GM21381 (cell line): ENCODE measurements around the gene SGSM2.

Experiments used
- ATAC-seq: cut with Tn5 transposase; IDR thresholded peaks from one replicate; pipeline ENCODE4 v1.9.1; 2021; ENCODE audit warnings: mild to moderate bottlenecking, moderate library complexity; ENCODE audit not compliant: unreplicated experiment

SGSM2 gene

DNA sequence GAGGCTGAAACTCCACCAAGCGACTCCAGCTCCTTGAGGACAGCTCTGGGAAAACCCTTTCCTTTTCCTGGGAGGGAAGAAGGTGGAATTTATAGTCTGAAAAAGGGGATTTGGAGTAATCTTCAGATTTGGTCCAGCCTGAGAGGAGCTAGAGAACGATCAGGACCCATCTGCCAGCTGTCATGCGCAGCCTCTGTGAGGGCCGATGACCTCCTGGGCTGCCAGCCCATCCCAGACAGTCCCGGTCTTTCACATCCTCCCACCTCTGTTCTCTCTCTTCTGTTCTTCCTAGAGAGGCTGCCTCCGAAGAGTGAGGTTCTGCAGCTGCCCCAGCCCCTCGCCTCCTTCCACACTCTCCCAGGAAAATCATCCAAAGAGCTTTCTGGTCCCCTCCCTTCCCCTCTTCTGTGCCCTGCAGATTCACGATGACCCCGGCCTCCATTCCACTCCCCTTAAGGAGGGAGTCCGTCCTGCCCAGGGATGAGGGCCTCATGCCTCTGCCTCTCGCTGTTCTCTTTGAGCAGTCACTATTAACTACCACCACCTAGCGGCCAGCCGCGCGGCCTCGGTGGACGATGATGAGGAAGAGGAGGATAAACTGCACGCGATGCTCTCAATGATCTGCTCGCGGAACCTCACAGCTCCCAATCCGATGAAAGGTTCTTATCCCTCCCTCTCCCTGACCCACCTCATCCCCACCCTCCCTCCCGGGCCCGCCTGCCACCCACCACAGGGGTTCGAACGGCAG is 29.6 kb downstream of the SGSM2 start:
- no peak for ATAC-seq

DNA sequence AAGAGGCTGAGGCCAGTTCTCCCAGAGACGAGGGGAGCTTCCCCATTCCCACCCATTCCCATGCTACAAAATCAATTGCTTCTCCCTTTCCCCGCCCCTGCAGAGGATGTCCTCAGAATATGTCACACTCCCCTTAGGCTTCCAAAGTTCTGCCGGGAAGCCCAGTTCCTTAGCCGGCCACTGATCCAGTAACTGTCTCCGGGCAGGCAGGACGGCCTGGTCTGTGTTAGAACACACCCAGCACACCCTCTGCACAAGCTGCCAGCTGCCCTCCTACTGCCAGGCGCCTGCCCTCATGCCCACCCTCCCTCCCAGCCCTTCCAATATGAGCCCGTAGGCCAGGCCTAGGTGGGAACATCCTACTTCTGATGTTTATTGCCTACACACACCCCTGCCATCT is 31.1 kb downstream of the SGSM2 start:
- no peak for ATAC-seq

DNA sequence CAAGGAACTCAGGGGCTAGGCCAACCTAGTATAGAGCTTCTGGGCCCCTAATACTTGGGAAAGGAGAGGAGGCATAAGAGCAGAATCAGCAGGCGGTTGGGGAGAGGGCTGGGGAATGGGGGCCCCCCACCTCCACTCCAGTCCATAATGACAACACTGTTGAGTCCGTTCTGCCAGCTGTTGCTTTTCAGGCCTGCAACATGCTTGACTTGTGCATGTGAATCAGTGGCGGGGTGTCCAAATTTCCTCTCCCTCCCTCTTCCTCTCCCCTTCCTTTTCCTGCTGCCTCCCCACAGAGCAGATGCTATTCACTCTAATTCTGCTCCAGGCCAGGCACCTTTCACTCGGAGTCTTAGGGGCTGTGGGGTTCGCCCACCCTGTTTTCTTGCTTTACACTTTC is 31.7 kb downstream of the SGSM2 start:
- no peak for ATAC-seq

DNA sequence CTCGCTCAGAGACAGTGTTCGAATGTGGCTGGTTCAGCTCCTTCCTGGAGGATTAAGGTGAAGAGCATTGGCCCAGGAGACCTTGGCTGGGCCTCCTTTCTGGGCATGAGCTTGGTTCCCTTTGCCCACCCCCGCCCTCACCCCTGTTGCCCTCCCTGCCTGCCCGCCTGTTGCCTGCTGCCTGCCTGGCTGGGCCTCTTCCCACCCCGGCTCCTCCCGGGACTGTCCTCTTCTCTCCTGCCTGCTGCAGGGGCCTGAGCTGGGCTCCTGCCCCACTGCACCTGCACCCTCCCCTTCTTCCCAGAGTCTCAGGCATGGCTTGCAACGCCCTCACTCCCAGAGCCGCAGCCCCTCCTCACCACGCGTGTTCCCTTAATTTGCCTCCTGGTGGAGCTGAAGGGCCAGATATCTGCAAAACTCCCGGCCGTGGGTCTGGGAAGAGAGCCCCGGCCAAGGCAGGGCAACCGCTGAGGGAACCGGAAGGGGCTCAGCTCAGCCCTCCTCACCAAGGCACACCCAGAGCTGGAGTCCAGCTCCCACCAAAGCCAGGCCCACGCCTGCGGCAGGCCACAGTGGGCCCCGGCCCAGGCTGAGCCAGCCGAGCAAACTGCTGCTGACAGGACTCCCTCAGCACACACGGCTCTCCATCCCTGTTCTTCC is 32.4 kb downstream of the SGSM2 start:
- no peak for ATAC-seq

DNA sequence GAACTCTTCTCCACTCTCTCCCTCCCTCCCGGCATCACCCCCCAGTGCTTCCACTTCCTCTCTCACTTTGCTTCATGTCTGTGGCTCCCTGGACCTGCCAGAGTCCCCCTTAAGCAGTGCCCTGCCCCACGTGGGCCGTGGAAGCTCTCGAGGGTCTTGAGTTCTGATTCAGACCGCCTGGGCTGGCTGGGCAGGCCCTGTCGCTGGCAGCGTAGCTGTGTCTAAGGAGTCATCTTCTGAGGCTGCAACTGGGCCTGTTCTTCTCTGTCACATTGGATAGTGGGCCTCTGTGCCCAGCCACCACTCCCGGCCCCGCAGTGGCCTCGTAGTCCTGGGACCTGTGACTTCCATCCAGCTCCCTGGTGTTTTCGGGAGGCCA is 32.9 kb downstream of the SGSM2 start:
- ATAC-seq: no peak

DNA sequence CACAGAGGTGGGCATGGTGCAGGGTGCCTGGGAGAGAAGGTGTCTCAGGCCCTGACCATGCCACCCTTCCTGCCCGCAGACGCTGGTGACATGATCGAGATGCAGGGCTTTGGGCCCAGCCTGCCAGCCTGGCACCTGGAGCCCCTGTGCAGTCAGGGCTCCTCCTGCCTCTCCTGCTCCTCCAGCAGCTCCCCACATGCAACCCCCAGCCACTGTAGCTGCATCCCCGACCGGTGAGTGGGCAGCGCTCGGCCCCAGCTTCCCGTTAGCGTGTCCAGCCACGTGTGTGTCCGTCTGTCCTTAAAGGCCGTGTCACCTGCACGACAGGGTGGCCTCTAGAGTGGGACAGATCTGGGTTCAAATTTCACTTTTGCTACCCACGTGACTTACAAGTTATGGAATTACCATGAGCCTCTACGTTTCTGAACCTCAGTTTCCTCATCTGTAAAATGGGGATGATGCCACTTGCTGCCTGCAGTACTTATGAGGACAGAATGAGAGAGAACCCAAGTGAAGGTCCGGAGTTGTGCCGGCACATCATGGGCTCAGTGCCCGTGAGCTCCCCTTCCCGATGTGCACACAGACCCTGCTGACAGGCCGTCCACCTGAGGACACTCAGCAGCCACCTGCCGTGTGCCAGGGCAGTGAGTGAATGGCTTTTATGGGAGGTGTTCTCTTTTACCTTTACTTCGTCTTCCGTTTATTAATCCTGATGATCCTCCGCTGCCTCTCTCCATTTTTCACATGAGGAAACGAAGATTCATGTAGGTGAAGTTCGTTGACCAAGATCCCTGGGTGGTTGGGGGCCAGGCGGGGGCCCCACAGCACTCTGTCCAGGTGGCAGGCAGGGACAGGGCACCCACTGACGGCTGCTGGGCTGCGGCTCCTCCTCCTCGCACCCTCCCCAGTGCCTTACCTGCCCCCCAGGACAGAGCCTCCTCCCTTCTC is 34.2 kb downstream of the SGSM2 start:
- ATAC-seq: no peak

DNA sequence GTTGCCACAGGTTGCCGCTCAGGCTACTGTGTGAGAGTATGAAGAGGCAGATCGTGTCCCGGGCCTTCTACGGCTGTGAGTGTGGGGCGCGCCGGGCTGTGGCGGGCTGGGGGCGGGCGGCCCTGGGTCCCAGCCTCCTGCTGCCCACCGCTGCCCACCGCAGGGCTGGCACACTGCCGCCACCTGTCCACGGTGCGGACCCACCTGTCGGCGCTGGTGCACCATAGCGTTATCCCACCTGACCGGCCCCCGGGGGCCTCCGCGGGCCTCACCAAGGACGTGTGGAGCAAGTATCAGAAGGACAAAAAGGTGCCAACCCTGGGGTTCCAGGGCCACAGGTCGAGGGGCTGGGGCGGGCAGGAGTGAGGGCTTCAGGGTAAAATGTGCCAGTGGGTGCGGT is 34.9 kb downstream of the SGSM2 start:
- no peak for ATAC-seq

DNA sequence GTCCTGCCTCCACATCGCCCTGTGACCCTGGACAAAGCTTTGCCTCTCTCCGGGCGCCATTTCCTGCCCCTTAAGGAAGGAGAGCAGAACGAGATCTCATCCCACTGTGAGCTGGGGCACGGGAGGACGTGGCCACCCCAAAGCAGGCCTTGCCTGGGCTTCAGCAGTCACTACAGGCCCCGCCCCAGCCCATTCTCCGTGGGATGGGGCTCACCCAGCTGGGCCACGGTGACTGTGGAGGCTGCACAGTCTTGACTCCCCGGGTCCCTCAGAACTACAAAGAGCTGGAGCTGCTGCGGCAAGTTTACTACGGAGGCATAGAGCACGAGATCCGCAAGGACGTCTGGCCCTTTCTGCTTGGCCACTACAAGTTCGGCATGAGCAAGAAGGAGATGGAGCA is 35.4 kb downstream of the SGSM2 start:
- no peak for ATAC-seq

DNA sequence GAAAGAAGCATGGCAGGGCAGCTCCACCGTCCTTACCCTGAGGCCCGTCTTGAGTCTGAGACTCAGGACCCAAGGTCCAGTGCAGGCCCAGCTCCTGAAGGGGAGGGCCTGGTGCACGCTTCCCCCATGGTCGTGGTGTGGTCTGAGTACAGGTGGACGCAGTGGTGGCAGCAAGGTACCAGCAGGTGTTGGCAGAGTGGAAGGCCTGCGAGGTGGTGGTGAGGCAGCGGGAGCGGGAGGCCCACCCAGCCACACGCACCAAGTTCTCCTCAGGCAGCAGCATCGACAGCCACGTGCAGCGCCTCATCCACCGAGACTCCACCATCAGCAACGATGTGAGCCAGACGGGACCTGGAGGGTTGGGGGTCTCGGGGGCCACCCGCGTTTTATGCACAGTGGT is 35.9 kb downstream of the SGSM2 start:
- no peak for ATAC-seq

DNA sequence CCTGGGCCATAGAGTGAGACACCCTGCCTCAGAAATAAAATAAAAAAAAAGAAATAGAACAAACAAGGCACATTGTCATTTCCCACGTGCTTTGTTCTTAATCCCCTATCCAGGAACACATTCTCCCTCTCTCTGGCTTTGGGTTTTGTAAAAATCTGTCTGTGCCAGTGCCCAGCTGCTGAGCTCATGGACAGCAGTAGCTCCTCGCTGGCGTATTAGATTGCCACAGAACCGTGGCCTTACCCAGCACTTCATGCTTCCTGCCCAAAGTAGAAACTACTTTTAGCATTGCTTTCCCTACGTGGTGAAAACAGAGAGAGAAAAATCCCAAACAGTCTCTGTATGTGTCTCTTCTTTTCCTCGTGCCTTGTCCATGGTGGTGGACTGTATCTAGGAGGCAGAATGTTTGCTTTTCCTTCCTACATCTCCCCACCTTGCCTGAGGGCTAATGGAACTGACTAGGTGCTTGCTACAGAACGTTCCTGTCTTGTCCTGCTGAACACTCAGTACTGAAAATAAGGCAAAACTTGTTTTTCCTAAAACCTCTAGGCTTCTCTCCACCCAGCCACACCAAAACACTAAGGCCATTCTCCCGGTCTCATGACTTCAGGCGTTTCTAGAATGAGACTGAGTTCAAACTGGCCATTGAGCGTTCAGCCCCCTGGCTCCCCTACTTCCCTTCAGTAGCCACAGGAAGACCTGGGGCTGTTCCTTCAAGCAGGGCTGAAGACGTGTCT is 37.4 kb downstream of the SGSM2 start:
- no peak for ATAC-seq

DNA sequence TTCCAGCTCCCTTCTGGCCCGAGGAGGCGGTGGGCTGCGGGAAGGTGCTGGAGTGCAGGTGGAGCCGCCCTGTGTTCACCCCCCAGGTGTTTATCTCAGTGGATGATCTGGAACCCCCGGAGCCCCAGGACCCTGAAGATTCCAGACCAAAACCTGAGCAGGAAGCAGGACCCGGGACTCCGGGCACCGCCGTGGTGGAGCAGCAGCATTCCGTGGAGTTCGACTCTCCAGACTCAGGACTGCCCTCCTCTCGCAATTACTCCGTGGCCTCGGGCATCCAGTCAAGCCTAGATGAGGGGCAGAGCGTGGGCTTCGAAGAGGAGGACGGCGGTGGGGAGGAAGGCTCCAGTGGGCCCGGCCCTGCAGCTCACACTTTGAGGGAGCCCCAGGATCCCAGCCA is 38.1 kb downstream of the SGSM2 start:
- ATAC-seq: no peak

DNA sequence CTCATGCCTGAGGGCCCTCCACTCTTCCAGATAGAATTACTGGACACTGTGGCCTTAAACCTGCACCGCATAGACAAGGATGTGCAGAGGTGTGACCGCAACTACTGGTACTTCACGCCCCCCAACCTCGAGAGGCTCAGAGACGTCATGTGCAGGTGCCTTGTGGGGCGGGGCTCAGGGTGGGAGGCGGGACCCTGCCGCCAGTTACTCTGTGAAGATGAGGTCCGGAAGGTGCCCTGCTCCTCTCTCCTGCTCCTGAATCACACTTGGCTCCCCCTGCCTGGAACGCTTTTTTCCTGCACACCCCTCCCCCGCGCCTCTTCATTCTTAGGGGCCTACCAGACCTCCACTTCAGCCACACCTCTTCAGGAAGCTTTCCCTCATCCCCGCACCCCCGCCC is 38.8 kb downstream of the SGSM2 start:
- no peak for ATAC-seq

DNA sequence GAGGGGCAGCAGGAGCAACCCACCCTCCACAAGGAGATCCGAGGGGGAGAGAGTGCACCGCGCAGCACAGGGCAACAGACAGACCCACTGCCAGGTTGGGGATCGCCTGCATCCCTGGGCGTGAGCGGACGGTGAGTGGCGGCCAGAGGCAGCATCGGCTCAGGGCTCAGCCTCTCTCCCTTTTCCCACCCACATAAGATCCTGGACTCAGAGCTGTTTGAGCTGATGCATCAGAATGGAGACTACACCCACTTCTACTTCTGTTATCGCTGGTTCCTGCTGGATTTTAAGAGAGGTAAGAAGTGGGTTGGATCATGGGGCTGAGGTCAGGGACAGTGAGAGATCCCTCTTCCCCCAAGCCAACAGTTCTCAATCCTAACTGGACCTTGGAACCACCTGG is 40.4 kb downstream of the SGSM2 start:
- no peak for ATAC-seq

DNA sequence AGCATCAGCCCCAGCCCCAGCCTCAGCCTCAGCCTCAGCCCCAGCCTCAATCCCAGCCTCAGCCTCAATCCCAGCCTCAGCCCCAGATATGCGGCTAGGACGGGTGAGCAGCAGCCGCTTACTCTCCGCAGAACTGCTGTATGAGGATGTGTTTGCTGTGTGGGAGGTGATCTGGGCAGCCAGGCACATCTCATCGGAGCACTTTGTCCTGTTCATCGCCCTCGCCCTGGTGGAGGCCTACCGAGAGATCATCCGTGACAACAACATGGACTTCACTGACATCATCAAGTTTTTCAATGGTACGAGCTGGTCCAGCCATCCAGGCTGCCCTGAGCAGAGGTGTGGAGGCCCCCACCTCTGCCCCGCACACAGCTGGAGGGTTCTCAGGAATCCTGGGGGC is 41.6 kb downstream of the SGSM2 start:
- no peak for ATAC-seq

DNA sequence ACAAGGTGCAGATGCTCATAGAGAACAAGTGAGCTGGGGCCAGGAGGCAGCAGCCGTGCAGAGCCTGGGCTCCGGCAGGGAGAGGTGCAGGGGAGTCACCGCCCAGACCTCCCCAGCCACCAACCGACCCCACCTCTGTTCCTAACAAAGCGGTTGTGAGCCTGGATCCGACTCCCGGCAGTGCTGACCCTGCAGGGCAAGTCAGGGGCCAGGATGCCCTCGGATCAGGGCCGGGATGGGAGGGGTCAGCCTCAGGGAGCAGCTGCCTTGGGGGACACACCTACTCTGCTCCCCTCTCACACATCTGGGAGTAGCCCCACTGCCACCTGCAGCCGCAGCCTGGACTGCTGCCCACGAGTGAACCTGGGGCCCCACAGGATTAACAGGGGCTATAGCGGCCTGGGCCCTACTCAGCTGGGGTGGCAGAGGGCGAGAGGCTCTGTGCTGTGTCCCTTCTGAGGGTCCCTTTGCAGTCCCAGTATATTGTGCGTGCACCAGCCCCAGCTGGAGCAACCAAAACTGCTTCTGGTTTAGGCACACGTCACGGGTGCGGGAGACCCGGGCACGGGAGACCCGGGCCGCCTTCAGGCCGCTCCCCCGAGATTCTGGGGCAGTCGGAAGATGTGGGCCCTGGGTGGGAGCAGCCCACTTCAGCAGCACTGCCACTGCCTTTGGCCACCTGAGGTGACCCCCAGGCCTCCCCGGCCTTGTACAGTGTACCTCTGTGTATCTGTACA is 42.4 kb downstream of the SGSM2 start:
- ATAC-seq: no peak

DNA sequence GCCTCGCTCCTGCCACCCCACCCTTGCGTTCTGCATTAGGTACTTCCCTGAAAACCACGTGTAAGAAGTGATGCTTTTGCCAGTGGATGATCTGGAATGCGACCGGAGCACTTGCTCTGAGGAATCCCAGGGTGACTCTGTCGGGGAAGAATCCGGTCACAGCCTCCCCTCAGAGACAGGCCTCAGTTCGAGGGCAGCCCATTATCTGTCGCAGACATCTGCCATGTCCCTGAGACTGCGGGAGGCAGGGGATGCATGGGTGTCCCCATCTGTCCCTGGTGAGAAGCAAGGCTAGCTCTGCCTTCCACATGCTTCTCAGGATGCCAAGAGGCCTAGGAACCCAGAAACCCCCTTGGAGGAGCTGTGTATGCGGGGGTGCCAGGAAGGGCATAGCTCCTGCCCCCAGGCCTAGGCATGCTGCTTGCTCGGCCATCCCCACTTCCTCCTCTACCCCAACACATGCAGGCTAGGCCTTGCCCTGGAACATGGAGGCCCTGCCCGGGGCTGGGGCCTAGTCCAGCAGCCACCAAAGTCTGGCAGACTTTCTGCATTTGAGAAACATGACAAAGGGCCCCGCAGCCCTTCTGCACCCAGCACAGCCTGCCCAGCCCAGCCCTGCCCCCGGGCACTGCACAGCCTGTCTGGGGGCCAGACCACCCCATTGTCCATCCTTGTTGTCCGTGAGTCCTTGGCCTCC is 43.1 kb downstream of the SGSM2 start:
- ATAC-seq: no peak

DNA sequence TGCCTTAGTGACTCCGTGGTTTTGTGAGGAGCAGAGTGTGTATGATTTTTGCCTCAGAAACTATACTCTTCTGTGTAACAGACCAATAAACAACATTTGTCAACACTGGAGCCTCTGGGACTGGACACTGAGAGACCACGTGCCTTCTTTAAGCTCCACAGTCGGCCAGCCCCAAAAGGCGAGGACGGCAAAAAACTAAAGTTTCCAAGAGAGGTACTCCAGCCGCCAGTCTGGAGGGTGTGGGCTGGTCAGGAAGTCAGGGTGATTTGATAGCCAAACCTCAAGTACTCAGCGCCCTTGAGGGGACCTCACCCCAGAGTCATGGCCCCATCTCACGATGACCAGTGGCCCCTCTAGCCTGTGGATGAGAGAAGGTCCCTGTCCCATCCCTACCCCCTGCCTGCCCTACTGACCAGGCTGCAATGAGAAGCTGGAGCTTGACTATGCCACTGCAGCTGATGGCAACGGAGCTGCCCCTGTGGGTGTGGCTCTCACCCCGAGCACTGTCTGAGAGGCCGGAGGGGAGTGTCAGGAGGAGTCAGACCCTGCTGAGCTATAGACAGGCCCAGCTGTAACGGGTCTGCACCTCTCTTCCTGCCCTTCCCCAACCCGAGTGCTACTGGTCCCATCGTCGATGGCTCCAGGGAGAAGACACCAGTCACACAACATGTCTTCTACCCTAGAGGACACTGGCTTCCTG is 43.8 kb downstream of the SGSM2 start:
- ATAC-seq: no peak

DNA sequence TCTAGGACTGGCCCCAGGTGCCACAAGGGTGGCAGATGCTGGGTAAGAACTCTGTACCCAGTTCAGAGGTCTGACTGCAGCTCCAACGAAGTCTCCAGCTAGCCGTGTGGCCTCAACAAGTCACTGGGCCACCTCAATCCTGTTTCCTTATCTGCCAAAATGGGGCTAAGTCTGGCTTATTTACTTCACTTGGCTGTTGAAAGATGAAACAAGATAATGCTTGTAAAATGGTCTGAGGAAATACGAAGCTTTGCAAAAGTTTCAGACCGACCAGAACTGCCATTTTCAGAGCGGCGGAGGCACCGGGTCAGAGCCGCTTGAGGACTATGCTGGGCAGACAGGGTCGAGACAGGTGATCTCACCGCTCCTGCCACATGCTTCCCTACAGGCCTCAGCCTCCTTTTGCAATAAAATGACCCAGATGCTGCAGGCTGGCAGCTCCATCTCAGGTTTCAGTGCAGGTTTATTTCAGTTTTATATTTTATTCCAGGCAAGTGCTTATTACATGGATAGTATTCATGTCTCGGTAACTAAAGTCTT is 46.4 kb downstream of the SGSM2 start:
- ATAC-seq: no peak
